Head of caudate nucleus (tissue), 42 donors: ENCODE results near the gene LTB4R.

Experiments
- DNase-seq, 42 donors: peaks; one replicate each; pipeline versions ENCODE4 v3.0.0 to v3.0.0-alpha.2; 2020 to 2021; ENCODE audit warnings: mixed read lengths in 7 of 42
- intact Hi-C: fragments of 100-400 bp; cut with DNase I; formaldehyde crosslinking; loops from one replicate; pipeline ENCODE4 v1.15.0; 2022

Gene LTB4R

DNA sequence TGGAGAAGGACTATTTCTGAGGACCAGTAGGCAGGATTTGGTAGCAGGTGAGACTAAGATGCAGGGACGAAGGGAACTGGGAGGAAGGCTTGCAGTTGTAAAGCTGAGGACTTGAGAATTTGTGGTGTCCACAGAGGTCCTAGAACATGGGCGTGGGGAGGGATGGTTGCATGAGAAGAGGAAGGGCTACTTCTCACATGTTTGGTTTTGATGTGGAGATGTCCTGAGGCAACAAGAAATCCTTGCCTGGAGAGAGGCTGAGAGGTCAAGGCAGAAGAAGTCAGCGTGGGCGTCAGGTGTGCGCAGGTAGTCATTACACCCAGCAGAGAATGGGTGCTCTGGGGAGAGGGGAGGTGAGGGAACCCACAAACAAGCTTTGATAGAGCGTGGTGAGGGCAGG, 34.2 kb upstream of the LTB4R start:
- no peak for DNase-seq
- intact Hi-C loops: no loop called here

DNA sequence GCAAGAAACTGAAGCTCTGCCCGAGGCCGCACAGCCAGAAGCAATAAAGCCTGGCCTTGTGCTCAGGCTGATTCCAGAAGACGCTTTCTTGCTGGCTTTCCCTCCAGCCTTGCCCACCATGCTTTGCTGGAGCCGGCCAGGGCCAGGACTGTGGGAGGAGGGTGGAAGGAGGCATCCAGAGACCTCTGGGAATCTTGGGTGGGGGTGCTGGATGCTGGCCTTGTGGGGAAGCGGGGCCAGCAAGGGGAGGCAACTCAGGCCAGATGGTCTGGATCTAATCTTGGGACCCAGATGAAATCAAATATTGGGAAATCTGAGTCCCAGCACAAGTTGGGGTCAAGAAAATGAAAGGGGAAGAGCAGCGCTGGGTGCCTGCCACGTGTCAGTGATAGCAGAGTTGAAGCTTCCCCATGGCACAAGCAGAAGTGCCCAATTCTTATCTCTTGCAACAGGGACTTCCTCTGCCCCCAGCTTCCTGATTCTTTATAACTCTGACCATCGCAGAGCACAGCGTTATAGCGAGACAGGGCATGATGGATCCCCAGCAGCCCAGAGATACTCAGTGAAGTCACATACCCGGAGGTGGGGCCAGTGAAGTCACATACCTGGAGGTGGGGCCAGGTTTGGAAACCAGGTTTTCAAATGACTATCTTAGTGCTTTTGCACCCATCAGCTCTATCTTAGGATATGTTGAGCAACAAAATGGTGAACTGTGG, 33.5 kb upstream of the LTB4R start:
- DNase-seq: peak in 18 of 42 donors; percentile 7 to 57 (median 24)
- intact Hi-C loops: no loop called here

DNA sequence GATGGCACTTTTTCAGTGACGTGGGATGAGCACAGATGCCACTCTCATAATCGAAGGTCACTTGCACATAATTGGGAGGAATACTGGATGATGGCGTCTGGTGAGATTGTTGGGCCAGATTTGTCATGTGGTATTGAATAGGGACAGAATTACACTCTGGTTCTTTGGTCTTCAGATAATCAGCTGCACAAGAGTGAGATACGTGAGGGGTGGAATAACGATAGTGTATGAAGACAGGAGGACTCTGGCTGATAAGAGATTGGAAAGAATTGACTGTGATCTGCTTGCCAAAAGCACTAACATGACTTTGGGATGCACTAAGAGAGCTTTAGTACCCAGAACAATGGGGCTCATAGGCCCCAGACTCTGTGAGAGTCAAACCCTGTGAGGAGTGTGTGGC, 32.9 kb upstream of the LTB4R start:
- intact Hi-C loops: no loop called here
- DNase-seq: no peak

DNA sequence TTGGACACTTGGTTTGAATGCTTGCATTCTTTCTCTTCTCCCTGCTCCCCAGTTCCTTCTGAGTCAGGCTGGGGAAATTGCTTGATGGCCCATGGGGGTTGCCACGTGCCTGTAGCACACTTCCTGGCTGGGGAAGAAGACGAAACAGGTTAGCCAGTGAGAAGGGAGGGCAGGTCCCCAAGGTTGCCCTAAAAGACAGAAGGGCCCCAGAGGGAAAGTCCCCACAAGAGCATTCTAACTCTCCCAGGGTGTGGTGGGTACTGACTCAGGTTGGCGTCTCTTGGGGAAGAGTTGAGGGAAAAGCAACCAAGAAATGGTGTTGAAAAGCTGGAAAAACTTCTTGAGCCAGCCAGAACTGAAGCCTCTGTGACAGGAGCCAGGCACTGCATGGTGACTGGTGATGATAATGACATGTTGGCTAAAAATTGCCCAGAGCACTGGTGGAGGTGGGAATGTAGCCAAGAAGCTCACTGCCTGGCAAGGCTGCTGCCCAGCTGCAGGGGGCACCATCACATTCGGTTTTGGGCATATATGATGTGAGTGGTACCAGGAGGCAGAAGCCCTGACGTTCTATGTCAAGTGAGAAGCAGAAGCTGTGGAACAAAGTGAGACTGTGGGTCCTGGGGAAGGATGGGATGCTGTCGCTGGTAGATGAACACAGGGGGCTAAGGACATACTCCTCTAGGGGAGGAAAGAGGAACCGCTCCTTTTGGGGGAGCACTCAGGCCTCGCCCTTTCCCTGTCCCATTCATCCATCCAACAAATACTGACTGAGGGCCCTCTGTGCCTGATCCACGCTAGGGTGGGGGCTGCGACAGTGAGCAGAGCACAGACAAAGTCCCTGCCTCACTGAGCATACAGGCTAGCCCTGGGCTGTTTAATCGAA, 31.8 kb upstream of the LTB4R start:
- intact Hi-C loops: no loop called here
- DNase-seq: peak in 36 of 42 donors; percentile 7 to 79 (median 48)

DNA sequence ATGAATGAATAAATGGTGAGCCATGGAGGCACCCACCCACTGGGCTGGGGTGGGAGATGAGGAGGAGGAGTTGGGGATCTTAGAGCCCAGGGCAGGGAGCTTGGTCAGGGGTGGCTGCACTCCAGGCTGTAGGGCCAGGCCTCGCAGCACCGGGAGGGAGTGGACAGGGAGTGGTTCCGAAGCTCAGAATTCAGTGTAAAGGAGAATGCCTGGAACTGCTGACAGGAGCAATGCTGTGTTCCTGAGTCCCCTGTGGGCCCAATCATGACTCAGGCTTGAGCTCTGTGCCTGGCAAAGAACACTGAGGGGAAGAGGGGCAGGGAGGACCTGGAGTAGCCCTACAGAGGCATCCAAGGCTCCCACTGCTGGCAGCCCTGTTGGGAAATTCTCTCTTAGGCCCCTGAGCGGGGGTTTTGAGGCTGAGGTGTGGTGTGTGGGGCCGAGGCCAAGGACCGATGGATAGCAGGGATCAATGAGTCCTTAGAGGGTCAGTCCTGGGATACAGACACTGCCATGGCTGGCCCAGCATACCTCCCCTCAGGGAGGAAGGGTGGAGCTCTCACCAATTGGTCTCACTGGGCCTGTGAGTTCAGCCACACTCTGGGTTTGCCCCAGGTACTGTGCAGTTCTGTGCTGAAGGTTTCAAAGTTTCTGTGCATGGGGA, 30.4 kb upstream of the LTB4R start:
- DNase-seq: no peak
- intact Hi-C loops: no loop called here

DNA sequence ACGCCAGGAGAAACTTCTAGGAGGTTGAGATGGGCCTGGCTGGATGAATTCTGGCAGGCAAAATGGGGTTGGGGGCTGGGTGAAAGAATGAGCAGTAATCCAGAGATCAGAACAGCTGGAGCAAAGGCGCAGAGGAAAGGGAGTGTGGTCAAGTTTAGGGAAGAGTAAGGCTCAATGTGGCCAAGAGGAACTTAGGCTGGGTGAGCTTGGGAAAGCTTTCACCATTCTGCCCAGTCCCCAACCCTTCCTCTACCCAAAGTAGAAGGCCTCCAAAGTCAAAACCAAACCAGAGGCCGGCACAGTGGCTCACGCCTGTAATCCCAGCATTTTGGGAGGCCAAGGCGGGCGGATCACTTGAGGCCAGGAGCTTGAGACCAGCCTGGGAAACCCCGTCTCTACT, 29.7 kb upstream of the LTB4R start:
- intact Hi-C loops: no loop called here
- DNase-seq: no peak

DNA sequence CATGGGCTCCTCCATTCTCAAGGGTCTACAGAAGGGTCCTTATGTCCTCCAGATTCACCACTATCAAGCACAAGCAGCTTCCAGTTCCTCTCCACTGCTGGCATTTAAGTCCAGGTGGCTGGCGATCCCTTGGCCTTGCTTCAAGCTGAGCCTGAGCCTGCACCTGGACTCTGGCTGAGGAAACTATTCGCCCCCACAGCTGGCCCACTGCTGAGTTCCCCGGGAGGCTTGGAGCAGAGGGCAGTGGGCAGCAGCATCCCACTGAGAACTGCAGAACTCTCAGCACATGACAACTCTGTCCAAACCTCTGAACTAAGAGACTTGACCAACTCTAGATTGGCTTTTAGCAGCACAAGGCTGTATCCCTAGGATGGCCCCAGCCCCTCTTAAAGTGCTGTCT, 28.6 kb upstream of the LTB4R start:
- DNase-seq: no peak
- intact Hi-C loops: no loop called here

DNA sequence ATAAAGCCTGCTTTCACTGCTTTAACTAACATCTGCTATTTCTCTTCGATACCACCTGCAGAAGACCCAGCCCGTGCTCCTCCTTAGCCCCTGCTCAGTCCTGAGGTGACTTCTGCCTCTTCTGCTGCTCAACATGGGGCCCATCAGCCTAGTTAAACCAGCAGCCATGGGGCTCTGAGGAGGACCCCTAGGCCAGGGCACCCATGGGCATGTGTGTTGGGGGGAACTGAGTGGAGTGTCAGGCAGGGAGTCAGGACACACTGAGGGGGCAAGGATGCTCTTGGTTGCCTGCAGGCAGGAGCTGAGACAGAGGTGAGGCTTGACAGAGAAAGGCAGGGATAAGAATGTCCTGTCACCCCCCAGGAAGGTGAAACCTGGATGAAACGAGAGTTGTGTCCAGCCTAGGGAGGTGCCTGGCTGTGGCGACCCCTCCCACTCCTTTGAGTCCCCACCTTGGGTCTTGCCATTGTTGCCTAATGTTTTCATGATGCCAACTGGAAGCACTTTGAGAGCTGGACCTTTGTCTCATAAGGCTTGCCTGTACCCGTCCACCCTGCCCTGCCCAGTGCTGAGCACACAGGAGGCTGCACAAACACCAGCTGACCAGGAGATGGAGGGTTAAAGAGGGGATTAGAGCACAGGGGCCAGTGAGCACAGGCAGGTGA, 27.4 kb upstream of the LTB4R start:
- intact Hi-C loops: no loop called here
- no peak for DNase-seq

DNA sequence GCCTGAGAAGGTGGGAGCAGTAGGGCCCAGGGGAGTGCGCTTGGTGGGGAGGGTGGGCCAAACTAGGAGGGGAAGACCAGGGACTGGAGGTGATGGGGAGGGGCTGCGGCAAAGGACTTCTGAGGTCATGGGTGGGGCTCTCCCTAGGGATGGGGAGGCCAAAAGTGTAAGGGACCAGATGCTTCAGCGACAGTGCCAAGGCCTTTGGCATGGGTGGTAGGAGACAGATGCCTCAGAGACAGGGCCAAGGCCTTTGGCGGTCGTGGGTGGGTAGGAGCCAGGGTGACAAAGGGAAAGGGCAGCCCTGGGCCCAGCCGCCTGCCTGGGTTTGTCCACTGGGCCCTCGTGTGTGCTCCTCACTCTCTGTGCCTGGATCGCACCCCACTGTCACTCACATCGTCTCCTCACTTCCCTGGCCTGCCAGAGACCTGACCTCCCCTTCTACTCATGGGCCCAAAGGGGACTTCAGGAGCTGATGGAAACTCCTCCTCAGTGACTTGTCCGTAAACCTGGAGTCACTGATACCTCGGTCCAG, 26.7 kb upstream of the LTB4R start:
- intact Hi-C loops: no loop called here
- no peak for DNase-seq

DNA sequence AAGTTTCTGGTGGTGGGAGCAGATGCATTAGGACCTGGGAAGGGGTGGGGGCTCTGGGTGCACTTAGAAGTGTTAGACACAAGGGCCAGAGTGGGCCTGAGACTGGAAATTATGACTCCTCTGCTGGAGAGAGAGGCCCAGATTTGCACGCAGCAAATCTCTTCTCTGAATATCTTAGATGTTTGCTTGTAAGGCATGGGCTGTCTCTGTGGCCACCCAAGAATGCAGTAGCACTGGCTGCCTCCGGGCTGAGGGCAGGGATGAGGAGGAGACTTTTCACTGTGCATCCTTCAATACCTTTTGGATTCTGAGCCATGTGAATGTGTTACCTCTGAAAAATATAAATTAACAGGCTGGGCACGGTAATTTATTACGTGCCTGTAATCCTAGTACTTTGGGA, 26.0 kb upstream of the LTB4R start:
- intact Hi-C loops: no loop called here
- no peak for DNase-seq

DNA sequence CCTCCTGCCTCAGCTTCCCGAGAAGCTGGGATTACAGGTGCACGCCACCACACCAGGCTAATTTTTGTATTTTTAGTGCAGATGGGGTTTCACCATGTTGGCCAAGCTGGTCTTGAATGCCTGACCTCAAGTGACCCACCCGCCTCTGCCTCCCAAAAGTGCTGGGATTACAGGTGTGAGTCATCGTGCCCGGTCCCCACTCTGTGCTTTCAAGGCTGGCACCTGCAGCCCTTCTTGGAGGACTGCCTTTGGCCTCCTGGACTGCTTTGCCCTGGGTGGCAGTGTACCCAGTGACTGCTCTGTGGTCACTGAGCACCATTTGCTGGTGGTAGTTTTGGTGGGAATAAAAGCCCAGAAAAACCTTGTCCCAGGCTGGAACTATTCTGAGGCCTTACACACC, 24.3 kb upstream of the LTB4R start:
- intact Hi-C loops: no loop called here

DNA sequence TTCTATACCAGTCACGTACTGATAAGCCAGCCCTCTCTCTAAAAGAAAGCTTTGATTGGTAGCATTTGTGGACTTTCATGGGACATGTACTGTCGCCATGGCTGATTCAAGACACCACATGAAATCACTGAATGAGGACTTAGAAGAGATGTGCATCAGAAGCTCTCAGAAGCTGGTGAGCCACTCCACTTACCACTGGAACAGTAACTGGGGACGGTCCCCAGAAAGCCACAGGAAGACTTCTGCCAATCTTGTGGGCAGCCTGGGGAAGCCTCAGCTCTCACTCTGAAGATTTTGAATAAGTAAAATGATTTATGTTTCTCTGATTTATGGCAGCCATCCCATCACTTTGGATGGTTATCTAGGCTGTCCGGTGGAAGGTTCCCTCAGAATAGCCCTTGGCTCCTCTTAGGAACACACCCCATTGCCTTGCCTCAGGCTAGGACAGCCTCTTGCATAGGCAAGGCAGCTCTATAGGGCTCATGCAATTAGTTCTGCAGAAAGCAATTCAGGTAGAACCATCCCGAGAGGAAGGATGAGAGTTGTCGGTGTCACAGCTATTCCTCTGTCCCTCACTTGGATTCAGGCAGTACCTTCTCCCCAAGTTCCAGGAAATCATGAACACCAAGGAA, 21.5 kb upstream of the LTB4R start:
- intact Hi-C loops: no loop called here
- no peak for DNase-seq

More for the DNA sequence above, 24.3 kb upstream of the LTB4R start:
- DNase-seq: no peak

DNA sequence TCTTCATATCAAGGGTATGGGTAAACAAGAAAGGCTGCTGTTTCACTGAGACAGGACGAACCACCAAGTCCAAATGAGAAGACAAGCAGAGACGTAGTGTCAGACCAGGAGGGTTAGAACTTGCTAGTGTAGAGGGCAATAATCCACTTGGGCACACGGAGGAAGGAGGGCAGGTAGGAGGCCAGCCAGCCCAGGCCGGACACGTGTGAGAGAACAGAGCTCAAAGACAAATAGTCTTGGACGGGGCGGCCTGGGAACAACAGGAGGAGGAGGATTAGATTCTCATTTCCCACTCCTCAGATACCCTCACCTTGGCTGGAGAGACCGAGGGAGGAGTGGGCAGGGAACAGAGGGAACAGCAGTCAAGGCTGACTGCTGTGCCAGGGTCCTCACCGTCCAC, 20.6 kb upstream of the LTB4R start:
- DNase-seq: no peak
- intact Hi-C loops: no loop called here

DNA sequence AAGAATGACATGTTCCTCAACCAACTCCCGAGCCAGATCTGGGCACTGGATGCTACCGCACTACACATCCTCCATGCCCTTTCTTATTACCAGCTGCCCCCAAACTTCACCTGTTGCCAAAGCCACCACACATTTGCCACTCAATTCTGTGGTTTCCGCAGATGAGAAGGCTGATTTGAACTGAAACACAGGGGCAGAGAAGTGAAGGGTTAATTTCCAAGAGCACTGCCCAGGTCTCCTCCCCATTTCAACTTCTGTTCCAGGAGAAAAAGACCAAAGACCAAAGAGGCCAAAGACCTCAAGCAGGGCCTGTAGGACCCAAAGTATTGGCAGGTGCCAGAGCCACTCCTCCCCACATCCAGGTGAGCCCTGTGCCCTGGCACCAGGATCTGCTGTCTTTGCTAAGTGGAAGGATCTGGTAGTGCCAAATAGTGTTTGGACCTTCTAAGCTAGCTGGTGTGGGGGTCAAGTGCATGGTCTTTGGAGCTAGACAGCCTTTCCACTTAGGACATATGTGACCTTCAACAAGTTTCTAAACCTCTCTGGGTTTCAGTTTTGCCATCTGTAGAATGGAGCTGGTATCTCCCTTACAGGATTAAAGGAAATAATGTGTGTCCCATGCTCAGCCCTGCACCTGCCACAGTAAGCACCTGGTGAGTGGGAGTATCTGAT, 19.7 kb upstream of the LTB4R start:
- intact Hi-C loops: no loop called here
- no peak for DNase-seq

DNA sequence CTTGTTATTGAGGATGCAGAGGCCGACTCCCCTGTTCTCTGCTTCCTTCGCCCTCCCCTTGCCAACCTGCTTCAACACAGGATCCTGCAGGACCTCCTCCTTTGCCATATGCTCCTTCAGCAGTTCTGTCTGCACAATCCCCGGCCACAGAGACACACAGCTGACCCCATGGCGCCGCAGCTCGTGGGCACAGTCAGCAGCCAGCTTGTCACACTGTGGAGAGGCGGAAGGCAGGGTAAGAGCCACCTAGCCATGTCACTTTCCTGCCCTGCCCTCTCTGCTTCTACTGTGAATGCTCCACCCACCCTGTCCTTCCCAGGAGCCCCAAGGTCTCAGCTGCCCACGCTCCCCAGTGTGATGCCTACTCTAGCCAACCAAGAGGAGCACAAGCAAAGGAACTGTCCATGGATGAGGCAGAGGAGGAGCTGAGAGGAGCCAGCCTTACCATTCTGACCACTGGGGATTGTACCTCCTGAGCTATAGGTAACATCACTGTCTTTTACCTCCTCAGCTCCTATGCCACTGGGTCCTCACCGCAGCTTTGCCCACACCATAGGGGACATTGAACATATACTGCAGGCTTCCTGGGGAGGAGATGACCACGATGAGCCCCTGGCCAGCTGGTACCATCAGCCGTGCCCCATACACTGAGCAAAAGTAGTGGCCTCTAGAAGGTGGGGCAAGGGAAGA, 19.0 kb upstream of the LTB4R start:
- DNase-seq: no peak
- intact Hi-C loops: no loop called here

DNA sequence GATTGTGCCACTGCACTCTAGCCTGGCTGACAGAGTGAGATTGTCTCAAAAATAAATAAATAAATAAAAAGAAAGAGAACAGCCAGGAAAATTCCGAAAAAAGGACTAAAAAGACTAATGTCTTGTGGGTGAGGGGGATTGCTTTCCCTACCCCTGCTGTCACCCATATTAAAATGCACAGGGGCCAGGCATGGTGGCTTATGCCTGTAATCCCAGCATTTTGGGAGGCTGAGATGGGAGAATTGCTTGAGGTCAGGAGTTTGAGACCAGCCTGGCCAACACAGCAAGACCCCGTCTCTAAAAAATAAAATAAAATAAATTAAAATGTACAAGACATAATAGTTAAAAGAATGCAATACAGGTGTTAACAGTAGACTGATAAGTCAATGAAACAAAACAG, 17.8 kb upstream of the LTB4R start:
- intact Hi-C loops: no loop called here
- no peak for DNase-seq

DNA sequence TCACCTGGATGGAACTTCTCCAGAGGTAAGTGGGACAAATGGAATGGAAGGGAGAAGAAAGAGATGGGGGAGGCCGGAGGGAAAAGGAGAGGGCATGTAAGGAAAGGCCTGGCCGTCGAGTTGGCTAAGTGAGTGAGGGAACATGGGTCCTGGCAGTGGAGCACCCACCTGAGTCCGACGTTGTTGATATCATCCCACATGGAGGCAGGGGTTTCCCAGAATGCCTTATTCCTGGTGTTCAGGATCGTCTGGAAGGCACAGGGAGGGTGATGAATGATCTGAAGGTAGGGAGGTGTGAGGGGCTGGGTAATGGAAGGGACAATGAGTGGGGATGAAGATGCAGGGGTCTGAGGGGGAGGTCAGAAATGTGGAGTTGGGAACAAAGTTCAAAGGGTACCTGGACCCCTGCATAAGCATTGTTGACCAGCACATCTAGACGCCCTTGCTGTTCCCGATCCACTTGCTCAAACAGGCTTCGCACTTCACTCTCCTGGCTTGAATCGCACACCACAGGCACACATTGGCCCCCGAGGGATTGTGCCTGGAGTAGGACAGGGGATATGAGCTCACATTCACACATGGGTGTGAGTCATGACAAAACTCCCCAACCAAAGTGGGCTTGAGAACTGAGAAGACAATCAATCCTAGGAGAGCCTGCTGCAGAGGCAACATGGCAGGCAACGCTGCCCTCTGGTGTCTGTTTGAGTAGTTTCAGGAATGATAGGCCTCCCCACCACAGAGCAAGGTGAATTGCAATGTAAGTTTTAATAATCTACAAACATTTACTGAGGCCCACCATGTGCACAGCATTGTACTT, 14.8 kb upstream of the LTB4R start:
- intact Hi-C loops: loop anchor here (5.0 kb wide), 1 partner anchor 54 kb away; the partner anchor contains the start of gene TINF2
- peak; percentile 46 to 86 (median 69) for DNase-seq
